ENCODE data around the gene CAMTA1.

The CAMTA1 gene

DNA sequence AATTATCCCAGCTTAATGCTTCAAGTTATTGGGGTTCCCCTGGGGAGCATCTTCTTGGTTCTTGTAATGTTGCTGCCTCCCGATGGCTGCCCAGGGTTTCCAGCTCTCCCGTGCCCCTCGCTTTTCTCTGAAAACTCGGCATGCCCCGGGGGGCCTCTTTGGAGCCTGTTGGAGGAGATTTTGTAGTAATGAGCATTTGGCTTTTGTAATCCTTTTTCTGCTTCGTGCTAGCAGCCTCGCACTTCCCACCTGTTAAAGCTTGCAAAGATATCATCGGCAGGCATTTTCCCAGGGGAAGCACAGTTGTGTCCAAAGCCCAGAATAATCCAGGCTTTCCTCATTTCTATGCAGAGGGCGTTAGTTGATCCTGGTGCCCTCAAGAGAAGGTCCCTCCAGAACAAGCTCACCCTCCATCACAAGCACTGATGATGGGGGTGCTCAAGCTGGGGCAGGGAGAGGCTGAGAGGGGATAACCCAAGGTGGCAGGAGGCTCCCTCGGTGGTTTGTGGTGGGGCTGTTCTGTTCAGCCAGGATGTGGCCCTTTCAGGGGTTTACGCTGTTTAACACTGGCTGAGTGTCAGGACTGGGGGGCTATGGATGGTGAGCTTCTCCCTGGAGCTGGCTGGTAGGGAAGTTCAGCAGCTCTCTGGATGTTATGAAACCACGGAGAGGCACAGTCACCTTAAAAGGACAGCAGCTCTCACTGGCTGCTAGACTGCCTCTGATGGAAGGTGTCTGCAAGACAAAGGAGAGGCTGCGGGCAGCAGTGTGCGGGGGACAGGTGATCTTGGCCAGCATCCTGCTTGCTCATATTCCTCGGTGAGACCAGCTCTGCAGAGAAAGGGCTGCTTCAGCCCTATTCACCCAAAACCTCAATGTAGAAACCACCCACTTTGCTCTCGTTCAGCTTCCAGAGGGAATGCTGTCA, 508.7 kb downstream of the CAMTA1 start:
- H3K4me1 ChIP-seq (ENCODE audit: control insufficient read depth, low read depth, low read length), result peaks cover 28% of the 10 kb centered on the region
- no peaks in the 10 kb centered on the region for H3K36me3 ChIP-seq (ENCODE audit: control insufficient read depth, low read depth, low read length)
- no peak overlapping the region for H3K4me3 ChIP-seq (ENCODE audit: low read length)
- H3K9me3 ChIP-seq (ENCODE audit: control insufficient read depth, low read depth, low read length), result no peaks in the 10 kb centered on the region
- no peak overlapping the region for H3K9ac ChIP-seq (ENCODE audit: low read length)
- no peaks in the 10 kb centered on the region for H3K27me3 ChIP-seq (ENCODE audit: control insufficient read depth, insufficient read depth, low read length)
- no peak overlapping the region for H3K27ac ChIP-seq (ENCODE audit: low read length)

DNA sequence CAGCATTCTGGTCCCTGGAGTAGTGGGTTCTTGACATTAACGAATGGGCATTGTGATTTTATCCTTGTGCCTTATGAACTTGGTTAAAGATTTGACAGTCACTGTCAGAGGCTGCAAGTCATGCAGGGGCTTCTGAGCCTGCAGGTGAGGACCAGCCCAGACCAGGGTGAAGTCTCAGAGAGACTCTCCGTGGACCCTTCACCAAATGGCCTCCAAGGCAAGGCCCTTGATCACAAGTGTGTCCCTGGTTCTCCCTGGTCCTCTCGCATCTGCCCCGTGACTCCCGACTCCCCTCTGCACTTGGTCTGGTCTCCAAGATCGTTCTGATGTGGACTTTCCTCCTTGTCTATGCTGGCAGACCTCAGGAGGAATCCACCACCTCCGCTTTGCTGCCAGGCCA, 509.4 kb downstream of the CAMTA1 start:
- Histone ChIP-seq H3K27ac (ENCODE audit: low read length) (no peak overlapping the region), H3K36me3 (ENCODE audit: control insufficient read depth, low read depth, low read length) (no peaks in the 10 kb centered on the region), H3K9ac (ENCODE audit: low read length) (no peak overlapping the region), H3K27me3 (ENCODE audit: control insufficient read depth, insufficient read depth, low read length) (no peaks in the 10 kb centered on the region), H3K4me3 (ENCODE audit: low read length) (no peak overlapping the region), H3K4me1 (ENCODE audit: control insufficient read depth, low read depth, low read length) (peaks cover 35% of the 10 kb centered on the region), H3K9me3 (ENCODE audit: control insufficient read depth, low read depth, low read length) (no peaks in the 10 kb centered on the region)

DNA sequence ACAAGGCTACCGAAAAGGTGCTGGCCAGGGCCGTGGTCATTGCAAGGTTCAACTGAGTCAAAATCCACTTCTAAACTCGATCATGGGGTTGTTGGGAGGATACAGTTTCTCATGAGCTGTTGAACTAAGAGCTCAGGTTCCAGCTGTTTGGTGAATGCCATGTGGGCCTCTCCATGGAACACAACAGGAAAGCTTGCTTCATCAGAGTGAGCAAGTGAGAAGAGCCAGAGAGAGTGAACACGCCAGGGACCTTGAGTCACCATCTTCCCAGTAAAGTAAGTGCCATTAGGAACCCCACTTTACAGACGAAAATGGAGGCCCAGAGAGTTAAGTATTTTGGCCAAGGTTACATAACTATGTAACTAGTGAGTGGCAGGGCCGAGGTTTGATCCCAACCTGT, 510.7 kb downstream of the CAMTA1 start:
- H3K4me1 ChIP-seq (ENCODE audit: control insufficient read depth, low read depth, low read length), result peaks cover 40% of the 10 kb centered on the region
- no peaks in the 10 kb centered on the region for H3K9me3 ChIP-seq (ENCODE audit: control insufficient read depth, low read depth, low read length)
- no peaks in the 10 kb centered on the region for H3K27me3 ChIP-seq (ENCODE audit: control insufficient read depth, insufficient read depth, low read length)
- H3K36me3 ChIP-seq (ENCODE audit: control insufficient read depth, low read depth, low read length), result no peaks in the 10 kb centered on the region
- no peak overlapping the region for H3K9ac ChIP-seq (ENCODE audit: low read length)
- H3K4me3 ChIP-seq (ENCODE audit: low read length), result no peak overlapping the region
- H3K27ac ChIP-seq (ENCODE audit: low read length), result no peak overlapping the region

DNA sequence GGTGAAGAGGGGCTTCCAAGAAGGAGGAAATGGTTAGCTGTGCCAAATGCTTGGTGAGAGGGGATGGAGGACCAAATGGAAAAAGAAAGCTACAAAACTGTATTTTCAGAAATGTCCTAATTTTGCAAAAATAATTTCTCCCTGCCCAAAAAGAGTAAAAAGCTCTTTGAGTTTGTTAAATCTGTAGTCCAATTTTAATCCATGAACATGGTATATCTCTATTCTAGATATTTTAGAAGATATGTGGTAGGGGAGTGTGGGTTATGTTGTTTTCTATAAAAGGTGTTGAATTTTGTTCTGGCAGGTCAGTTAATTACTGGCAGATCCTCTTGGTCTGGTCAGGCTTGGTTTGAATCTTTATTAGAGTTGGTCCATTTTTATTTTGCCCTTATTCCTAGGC, 511.7 kb downstream of the CAMTA1 start:
- Histone ChIP-seq H3K9me3 (ENCODE audit: control insufficient read depth, low read depth, low read length) (no peaks in the 10 kb centered on the region), H3K4me3 (ENCODE audit: low read length) (no peak overlapping the region), H3K27ac (ENCODE audit: low read length) (no peak overlapping the region), H3K9ac (ENCODE audit: low read length) (no peak overlapping the region), H3K27me3 (ENCODE audit: control insufficient read depth, insufficient read depth, low read length) (no peaks in the 10 kb centered on the region), H3K4me1 (ENCODE audit: control insufficient read depth, low read depth, low read length) (peaks cover 40% of the 10 kb centered on the region), H3K36me3 (ENCODE audit: control insufficient read depth, low read depth, low read length) (no peaks in the 10 kb centered on the region)

DNA sequence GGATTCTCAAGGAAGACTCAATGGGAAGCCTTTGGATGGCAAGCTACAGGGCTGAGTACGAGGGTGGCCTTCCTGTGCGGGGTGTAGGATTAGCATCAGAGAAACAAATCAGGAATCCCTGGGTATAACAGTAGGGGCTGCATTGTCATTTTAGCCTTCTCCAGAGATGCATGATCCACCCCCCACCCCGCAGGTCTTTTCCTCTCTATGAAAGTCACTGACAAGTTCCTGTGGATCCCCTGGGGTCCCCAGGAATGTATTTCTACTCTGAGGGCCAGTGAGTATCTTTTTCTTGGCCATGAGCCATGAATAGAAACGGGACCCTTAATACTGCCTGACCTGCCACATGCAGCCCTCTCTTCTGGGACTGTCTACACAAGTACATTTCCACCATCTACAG, 512.9 kb downstream of the CAMTA1 start:
- H3K36me3 ChIP-seq (ENCODE audit: control insufficient read depth, low read depth, low read length), result no peaks in the 10 kb centered on the region
- no peak overlapping the region for H3K4me3 ChIP-seq (ENCODE audit: low read length)
- peaks cover 40% of the 10 kb centered on the region for H3K4me1 ChIP-seq (ENCODE audit: control insufficient read depth, low read depth, low read length)
- H3K27ac ChIP-seq (ENCODE audit: low read length), result no peak overlapping the region
- H3K9me3 ChIP-seq (ENCODE audit: control insufficient read depth, low read depth, low read length), result no peaks in the 10 kb centered on the region
- H3K9ac ChIP-seq (ENCODE audit: low read length), result no peak overlapping the region
- no peaks in the 10 kb centered on the region for H3K27me3 ChIP-seq (ENCODE audit: control insufficient read depth, insufficient read depth, low read length)

DNA sequence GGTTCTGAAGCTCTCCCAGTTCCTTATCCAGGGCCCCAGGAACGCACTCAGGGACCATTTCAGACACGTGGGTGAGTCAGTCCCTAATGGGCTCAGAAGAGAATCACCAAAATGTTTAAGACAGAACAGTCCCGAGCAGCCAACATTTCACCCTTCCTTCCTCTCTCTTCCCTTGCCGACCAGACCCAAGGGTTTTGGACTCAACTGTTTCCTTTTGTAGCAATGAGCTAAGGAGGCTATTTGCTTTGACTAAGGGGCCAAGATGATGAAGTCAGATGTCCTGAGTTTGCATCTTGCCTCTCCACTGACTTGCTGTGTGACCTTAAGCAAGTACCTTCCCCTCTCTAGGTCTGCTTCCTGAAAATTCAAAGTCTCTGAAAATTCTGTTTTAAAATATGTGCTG, 513.5 kb downstream of the CAMTA1 start:
- H3K36me3 ChIP-seq (ENCODE audit: control insufficient read depth, low read depth, low read length), result no peaks in the 10 kb centered on the region
- H3K9ac ChIP-seq (ENCODE audit: low read length), result no peak overlapping the region
- H3K27me3 ChIP-seq (ENCODE audit: control insufficient read depth, insufficient read depth, low read length), result no peaks in the 10 kb centered on the region
- H3K4me1 ChIP-seq (ENCODE audit: control insufficient read depth, low read depth, low read length), result peaks cover 41% of the 10 kb centered on the region
- H3K4me3 ChIP-seq (ENCODE audit: low read length), result no peak overlapping the region
- no peaks in the 10 kb centered on the region for H3K9me3 ChIP-seq (ENCODE audit: control insufficient read depth, low read depth, low read length)
- peak overlapping the region; percentile 22 for H3K27ac ChIP-seq (ENCODE audit: low read length)

DNA sequence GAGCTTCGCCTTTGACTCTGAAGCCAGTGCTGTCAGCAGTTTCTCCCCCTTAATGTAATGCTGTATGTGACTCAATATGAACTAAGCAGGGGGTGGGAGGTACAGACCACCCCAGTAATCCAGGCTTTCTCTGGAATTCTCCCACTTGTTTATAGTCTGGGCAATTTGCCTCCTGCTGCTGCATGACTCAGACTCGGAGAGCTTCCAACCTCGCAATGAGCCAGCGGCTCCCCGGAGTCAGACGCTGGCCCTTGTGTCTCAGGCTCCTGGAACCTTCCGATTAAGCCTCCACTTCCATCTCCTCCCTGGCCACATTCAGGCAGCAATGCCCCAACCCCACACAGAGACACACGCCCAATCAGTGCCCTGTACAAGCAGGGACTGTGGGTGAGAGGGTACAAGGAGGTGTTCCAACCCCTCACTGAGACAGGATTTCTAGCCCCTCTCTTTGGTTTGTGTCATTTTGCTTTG, 514.1 kb downstream of the CAMTA1 start:
- Histone ChIP-seq H3K9me3 (ENCODE audit: control insufficient read depth, low read depth, low read length) (no peaks in the 10 kb centered on the region), H3K27ac (ENCODE audit: low read length) (peak overlapping the region; percentile 4), H3K4me1 (ENCODE audit: control insufficient read depth, low read depth, low read length) (peaks cover 36% of the 10 kb centered on the region), H3K9ac (ENCODE audit: low read length) (no peak overlapping the region), H3K36me3 (ENCODE audit: control insufficient read depth, low read depth, low read length) (no peaks in the 10 kb centered on the region), H3K27me3 (ENCODE audit: control insufficient read depth, insufficient read depth, low read length) (no peaks in the 10 kb centered on the region), H3K4me3 (ENCODE audit: low read length) (peak overlapping the region; percentile 6)

DNA sequence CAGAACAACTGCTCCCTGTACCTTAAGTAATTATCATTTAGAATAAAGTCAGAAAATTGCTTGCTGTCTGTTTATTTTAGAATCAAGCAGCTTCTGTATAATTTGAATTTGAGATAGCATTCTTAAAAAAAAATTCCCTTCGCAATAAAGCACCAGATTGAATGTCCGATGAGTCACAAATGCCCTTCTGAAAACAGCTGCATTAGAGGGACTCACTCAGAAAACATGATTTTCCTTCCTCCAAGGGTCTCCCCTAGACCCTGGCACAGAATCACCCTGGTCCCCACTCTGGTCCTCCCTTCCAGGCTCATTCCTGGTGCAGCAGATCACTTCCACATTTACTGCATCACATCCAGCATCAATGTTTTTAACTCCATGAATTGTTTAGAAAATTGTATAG, 514.7 kb downstream of the CAMTA1 start:
- H3K27ac ChIP-seq (ENCODE audit: low read length), result no peak overlapping the region
- H3K9me3 ChIP-seq (ENCODE audit: control insufficient read depth, low read depth, low read length), result no peaks in the 10 kb centered on the region
- no peaks in the 10 kb centered on the region for H3K27me3 ChIP-seq (ENCODE audit: control insufficient read depth, insufficient read depth, low read length)
- peak overlapping the region; percentile 6 for H3K4me3 ChIP-seq (ENCODE audit: low read length)
- peaks cover 34% of the 10 kb centered on the region for H3K4me1 ChIP-seq (ENCODE audit: control insufficient read depth, low read depth, low read length)
- no peak overlapping the region for H3K9ac ChIP-seq (ENCODE audit: low read length)
- no peaks in the 10 kb centered on the region for H3K36me3 ChIP-seq (ENCODE audit: control insufficient read depth, low read depth, low read length)

DNA sequence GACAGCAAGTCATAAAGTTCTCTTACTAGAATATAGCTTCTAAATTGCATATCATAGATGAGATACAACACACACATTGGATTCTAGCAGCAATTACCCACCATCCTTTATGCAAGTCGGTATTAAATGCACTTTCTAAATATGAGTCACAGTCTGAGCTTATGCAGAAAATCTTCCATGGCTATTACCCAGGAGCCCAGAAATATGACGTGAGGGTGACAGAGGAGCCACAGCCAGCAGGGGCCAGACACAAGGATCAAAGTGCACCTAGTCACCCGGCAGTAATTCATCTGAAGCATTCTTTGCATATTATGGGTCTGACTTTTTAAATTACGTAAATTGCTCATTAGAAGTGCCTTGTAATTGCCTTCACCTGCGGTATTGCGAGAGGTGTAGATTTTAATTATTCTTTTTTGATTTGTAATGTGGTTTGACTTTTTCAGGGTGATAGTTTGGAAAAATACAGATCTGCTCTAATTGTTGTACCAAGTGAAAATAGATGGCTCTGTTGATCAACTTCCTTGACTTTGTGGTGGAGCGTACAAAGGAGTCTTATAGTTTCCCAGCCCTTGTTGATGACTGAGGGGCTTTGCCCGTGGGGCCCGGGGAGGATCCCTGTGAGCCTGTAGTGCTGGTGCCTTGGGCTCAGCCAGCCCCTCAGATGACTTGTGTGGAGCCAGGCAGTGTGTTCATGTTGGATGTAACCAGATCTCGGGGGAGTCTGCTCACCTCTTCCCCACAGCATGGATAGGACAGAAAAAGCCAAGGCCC, 515.8 kb downstream of the CAMTA1 start:
- no peak overlapping the region for H3K4me3 ChIP-seq (ENCODE audit: low read length)
- no peaks in the 10 kb centered on the region for H3K36me3 ChIP-seq (ENCODE audit: control insufficient read depth, low read depth, low read length)
- no peak overlapping the region for H3K27ac ChIP-seq (ENCODE audit: low read length)
- H3K9ac ChIP-seq (ENCODE audit: low read length), result no peak overlapping the region
- H3K9me3 ChIP-seq (ENCODE audit: control insufficient read depth, low read depth, low read length), result no peaks in the 10 kb centered on the region
- no peaks in the 10 kb centered on the region for H3K27me3 ChIP-seq (ENCODE audit: control insufficient read depth, insufficient read depth, low read length)
- H3K4me1 ChIP-seq (ENCODE audit: control insufficient read depth, low read depth, low read length), result peaks cover 34% of the 10 kb centered on the region

DNA sequence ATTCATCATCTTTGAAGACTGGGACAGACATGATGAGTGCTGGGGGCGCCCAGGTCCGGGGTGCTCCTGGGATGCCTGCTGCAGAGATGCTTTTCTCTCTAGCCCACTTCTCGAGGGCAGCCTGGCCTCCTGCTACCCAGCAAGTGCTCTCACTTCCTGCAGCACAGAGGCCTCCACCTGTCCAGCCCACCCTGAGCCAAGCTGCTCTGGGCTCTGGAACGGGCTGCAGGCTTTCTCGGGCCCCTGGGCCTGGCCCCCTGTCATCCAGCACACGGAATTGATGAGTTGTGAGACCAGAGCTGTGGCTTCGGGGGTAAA, 516.4 kb downstream of the CAMTA1 start:
- Histone ChIP-seq H3K9ac (ENCODE audit: low read length) (no peak overlapping the region), H3K36me3 (ENCODE audit: control insufficient read depth, low read depth, low read length) (no peaks in the 10 kb centered on the region), H3K4me3 (ENCODE audit: low read length) (no peak overlapping the region), H3K4me1 (ENCODE audit: control insufficient read depth, low read depth, low read length) (peaks cover 34% of the 10 kb centered on the region), H3K27me3 (ENCODE audit: control insufficient read depth, insufficient read depth, low read length) (no peaks in the 10 kb centered on the region), H3K27ac (ENCODE audit: low read length) (no peak overlapping the region), H3K9me3 (ENCODE audit: control insufficient read depth, low read depth, low read length) (no peaks in the 10 kb centered on the region)

DNA sequence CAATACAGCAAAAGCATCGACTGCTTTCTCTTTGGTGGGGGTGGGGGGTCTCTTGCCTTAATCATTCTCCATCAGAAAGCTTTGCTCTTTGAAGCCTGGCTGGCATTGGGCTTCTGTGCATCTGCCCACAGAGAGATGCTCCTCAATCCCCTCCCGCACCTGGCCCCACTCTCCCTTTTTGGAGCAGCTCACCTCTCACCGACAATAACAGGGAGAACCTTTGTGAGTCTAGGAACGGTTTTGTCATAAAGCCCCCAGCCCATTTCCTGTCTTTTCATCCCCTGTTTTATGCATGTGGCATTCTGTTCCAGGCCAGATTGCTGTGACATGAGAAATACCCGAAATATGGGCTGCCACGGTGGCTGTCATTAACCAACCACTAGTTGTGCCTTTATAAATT, 516.9 kb downstream of the CAMTA1 start:
- no peaks in the 10 kb centered on the region for H3K36me3 ChIP-seq (ENCODE audit: control insufficient read depth, low read depth, low read length)
- peaks cover 34% of the 10 kb centered on the region for H3K4me1 ChIP-seq (ENCODE audit: control insufficient read depth, low read depth, low read length)
- H3K4me3 ChIP-seq (ENCODE audit: low read length), result no peak overlapping the region
- H3K9ac ChIP-seq (ENCODE audit: low read length), result no peak overlapping the region
- no peaks in the 10 kb centered on the region for H3K27me3 ChIP-seq (ENCODE audit: control insufficient read depth, insufficient read depth, low read length)
- peaks cover 3% of the 10 kb centered on the region for H3K9me3 ChIP-seq (ENCODE audit: control insufficient read depth, low read depth, low read length)
- H3K27ac ChIP-seq (ENCODE audit: low read length), result no peak overlapping the region
